GM12892 (cell line): ENCODE measurements around the gene ZNF385D.

Experiments used
- POLR2A ChIP-seq: IDR thresholded peaks from 2 replicates; pipeline ENCODE4 v1.6.1; 2011; ENCODE audit warnings: low read depth, low read length, control low read depth
- TAF1 ChIP-seq: IDR thresholded peaks from 2 replicates; pipeline ENCODE4 v1.6.1; 2011; ENCODE audit warnings: low read depth, mild to moderate bottlenecking, control low read depth, low read length, borderline replicate concordance

DNA sequence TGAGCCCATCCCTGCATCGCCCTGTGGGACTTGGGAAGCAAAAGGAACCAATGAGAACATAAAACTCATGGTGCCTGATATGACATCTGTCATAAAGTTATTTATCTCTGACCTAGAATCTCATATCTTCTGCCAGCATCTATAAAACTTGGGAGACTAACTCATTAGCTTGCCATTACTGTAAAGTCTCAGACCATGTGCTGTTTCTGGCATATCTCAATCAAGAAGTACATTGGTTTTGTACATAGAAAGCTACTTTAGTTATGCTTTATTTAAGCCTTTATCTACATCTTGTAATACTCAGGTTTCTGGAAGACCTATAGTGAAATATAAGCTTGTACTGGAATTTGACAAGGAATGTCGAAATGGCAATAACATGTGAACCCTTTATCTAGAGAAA lies 112.5 kb downstream of the ZNF385D start:
- TF ChIP-seq POLR2A: no peak
- TF ChIP-seq TAF1: no peak
